Ascending aorta (tissue), 2 donors: Measurements from ENCODE around the gene DIO3. TPM values are rescaled to one million over a fixed set of nuclear protein-coding genes. Genes with fewer than 3 reads are reported as not detected.

Experiments
- DNase-seq, 2 donors: peaks; one replicate each; pipeline ENCODE4 v3.0.0-alpha.2; 2019; ENCODE audit warnings: low spot score in 2 of 2
- H3K27ac ChIP-seq, 2 donors: fragments of 200-600 bp; sonication (generic); one replicate each; pipeline ENCODE4 v1.5.1; 2016 to 2017; ENCODE audit warnings: mild to moderate bottlenecking in 1 of 2
- H3K27me3 ChIP-seq: fragments of 200-600 bp; sonication (generic); one replicate; pipeline ENCODE4 v1.5.1; 2017
- H3K36me3 ChIP-seq, 2 donors: fragments of 200-600 bp; sonication (generic); one replicate each; pipeline ENCODE4 v1.5.1; 2016
- H3K4me1 ChIP-seq, 2 donors: fragments of 200-600 bp; sonication (generic); one replicate each; pipeline ENCODE4 v1.5.1; 2016 to 2017; ENCODE audit warnings: mild to moderate bottlenecking in 1 of 2
- H3K4me3 ChIP-seq, 2 donors: fragments of 200-600 bp; sonication (generic); one replicate each; pipeline ENCODE4 v1.5.1; 2016 to 2017; ENCODE audit warnings: mild to moderate bottlenecking in 1 of 2
- H3K9me3 ChIP-seq, 2 donors: fragments of 200-600 bp; sonication (generic); one replicate each; pipeline ENCODE4 v1.5.1; 2016
- intact Hi-C: fragments of 100-400 bp; cut with DNase I; formaldehyde crosslinking; loops from one replicate; pipeline ENCODE4 v1.15.1; 2023
- total RNA-seq: library from RNA; depleted of rRNA; stranded (reverse); fragments of >200 nt; gene quantifications from one replicate; pipeline ENCODE4 v1.1.0, GENCODE V29; 2016
- TF ChIP-seq, protein P1 (sequence below), 3 experiments: fragments of 200-600 bp in 2 of 3; fragments of 450-650 bp in 1 of 3; sonication (generic) in 2 of 3; IDR thresholded peaks; one replicate each; pipeline ENCODE4 v1.5.1; 2016 to 2019; ENCODE audit warnings: antibody characterized with exemption in 3 of 3, mild to moderate bottlenecking in 1 of 3, moderate library complexity in 1 of 3

The DIO3 gene
- total RNA-seq, 1 donor from 2014 or later: not detected

DNA sequence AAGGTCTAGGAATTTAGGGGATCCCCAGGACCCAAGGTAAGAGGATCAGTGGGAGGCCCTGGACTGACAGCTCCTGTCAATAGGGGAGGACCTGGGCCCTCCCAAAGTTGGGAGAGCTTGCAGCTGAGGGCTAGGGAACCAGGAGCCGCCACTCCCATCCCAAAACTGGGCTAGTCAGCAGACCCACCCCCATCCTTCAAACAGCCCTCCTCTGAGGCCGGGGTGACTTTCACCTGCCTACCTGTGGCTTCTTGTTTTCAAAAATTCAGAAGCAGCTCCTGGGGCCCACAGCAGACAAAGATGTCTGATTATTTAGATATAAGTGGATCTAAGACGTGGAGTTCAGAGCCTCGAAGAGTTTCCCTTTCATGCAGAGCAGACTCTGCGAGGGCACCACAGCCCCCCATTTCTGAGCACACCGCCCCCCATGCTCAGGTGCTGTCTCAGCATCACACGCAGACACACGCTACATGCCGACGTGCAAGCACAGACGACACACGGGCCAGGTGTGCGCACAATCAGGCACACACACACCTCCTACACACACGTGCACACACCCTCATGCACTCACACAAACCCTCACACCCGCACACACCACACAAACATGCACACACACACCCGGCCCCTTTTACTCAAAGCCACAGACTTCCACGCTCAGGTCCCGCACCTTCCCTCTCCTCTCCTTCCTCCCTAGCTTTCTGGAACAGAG lies 21.9 kb downstream of the DIO3 start:
- intact Hi-C loops: no loop called here
- no peaks in the 10 kb centered on the region for H3K4me1 ChIP-seq

DNA sequence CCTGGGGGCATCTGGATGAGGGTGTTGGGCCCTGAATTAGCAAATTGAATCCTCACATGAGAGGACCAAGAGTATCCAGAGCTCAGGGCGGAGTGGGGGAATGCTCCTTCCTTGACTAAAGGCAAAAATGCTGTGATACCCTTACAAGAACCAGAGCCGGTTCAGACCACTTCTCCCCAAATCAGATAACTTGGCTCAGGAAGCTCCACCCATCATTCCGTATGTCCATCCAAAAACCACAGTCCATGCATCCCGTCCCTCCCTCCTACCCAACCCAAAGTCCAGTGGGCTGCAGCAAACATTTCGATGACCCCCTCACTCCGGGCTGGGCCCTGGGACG lies 22.4 kb downstream of the DIO3 start:
- no peak for DNase-seq
- TF ChIP-seq, protein P1, sequence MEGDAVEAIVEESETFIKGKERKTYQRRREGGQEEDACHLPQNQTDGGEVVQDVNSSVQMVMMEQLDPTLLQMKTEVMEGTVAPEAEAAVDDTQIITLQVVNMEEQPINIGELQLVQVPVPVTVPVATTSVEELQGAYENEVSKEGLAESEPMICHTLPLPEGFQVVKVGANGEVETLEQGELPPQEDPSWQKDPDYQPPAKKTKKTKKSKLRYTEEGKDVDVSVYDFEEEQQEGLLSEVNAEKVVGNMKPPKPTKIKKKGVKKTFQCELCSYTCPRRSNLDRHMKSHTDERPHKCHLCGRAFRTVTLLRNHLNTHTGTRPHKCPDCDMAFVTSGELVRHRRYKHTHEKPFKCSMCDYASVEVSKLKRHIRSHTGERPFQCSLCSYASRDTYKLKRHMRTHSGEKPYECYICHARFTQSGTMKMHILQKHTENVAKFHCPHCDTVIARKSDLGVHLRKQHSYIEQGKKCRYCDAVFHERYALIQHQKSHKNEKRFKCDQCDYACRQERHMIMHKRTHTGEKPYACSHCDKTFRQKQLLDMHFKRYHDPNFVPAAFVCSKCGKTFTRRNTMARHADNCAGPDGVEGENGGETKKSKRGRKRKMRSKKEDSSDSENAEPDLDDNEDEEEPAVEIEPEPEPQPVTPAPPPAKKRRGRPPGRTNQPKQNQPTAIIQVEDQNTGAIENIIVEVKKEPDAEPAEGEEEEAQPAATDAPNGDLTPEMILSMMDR (IDR thresholded peaks at IDR 0.05): no peak
- no peaks in the 10 kb centered on the region for H3K36me3 ChIP-seq
- no peaks in the 10 kb centered on the region for H3K9me3 ChIP-seq
- no peaks in the 10 kb centered on the region for H3K4me1 ChIP-seq
- intact Hi-C loops: no loop called here
- H3K4me3 ChIP-seq: no peak overlapping the region
- H3K27ac ChIP-seq: no peak overlapping the region
- H3K27me3 ChIP-seq: no peaks in the 10 kb centered on the region

More for the DNA sequence above, 21.9 kb downstream of the DIO3 start:
- no peaks in the 10 kb centered on the region for H3K9me3 ChIP-seq
- no peak overlapping the region for H3K4me3 ChIP-seq
- no peak for DNase-seq
- no peak overlapping the region for H3K27ac ChIP-seq
- H3K36me3 ChIP-seq: no peaks in the 10 kb centered on the region
- H3K27me3 ChIP-seq: no peaks in the 10 kb centered on the region
- TF ChIP-seq, protein P1 (IDR thresholded peaks at IDR 0.05): no peak

DNA sequence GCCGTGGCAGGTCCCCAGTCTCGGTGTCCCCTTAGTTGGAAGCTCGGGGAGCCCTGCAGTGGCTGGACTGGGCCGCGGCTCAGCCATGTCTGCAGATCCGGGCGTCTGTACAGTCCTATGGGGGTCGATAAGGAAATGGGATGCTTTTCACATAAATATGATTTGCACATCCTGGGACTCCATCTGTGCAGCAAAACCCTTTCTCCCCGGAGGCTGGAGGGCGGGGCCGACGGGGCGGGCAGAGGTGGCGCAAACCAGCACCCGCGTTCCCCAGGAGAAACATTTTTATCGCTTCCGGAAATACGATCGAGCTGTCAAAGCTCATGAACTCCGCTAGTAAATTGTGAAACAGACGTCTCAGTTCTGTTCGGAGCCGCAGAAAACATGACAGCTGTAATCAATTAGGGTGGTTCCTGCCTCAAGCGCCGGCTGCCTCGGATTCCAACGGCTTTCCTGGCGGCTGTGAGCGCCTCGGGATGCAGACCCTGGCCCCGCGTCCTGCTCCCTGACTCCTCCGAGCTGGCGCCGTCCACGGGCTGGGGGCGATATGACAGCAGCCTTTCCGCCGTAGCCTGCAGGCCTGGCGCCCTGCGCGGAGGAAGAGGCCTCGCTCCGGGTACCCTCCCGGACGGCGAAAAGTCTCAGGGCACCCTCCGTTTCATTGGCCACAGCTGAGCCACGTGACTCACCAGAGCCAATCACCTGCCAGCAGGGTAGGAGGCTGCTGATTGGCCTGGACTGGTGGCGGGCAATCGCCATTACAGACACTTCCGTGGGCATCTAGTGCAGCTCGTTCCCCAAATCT lies 23.0 kb downstream of the DIO3 start:
- TF ChIP-seq, protein P1 (IDR thresholded peaks at IDR 0.05): no peak
- no peak for DNase-seq
- no peaks in the 10 kb centered on the region for H3K4me1 ChIP-seq
- intact Hi-C loops: no loop called here
- H3K27ac ChIP-seq: no peak overlapping the region
- H3K27me3 ChIP-seq: no peaks in the 10 kb centered on the region
- H3K9me3 ChIP-seq: no peaks in the 10 kb centered on the region
- no peak overlapping the region for H3K4me3 ChIP-seq
- no peaks in the 10 kb centered on the region for H3K36me3 ChIP-seq

DNA sequence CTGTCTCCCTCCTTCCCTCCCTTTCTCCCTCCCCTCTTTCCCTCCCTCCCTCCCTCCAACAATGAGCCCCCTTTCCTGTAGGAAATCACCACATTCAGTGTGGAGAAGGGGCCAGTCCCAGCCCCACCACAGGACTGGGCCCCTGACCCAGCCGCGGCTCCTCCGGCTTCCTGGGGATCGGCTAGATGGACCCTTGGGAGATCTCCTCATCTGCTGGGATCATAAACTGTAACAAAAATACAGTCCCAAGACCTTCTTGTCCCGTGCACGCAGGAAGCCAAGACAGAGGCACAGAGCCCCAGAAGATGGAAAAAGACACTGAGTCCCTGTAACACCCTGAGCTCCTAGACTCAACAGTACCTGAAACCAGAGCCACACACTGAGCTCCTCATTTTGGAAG lies 23.9 kb downstream of the DIO3 start:
- no peaks in the 10 kb centered on the region for H3K4me1 ChIP-seq
- no peak overlapping the region for H3K4me3 ChIP-seq
- H3K27me3 ChIP-seq: no peaks in the 10 kb centered on the region
- TF ChIP-seq, protein P1 (IDR thresholded peaks at IDR 0.05): no peak
- no peaks in the 10 kb centered on the region for H3K9me3 ChIP-seq
- H3K27ac ChIP-seq: no peak overlapping the region
- intact Hi-C loops: no loop called here
- H3K36me3 ChIP-seq: no peaks in the 10 kb centered on the region
- no peak for DNase-seq

DNA sequence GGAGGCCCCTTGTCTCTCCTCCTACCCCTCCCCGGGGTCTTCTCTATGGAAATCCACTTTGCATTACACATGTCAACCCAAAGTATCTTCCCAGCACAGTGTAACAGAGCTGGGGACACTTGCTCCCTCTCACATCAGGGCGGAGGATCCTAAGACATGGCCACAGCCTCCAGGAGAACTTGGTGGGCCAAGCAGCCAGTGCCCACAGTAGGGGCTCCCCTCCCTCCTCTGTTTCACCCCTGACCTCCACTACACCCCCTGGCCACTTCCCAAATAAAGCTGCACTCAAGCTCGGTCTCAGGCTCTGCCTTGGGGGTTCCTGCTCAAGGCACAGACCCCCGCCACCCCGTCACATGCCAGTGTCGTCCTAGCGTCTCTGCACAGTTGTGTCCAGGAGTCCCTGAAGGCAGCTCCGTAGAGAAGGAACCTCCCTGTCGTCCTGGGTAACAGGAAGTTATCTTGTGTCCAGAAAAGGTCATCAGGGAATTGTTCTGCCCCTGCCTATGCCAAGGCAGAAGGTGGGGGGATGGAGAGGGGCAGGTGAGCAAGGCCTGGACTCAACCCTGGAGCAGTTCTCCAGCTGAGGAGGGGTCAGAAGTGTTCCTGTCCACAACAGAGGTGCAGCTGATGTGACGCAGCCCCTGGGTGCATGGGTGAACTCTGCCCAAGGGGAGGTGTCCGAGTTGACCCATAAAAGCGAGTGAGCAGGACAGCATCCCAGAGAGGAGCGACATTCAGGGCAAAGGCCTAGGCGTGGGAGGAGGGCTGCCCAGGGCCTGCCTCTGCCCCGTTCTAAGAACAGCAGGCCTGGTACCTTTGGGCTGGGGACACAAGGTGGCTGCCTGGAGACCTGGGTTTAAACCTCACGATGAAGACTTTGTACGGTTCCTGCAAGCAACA lies 25.5 kb downstream of the DIO3 start:
- Histone ChIP-seq H3K4me1 (no peaks in the 10 kb centered on the region), H3K36me3 (no peaks in the 10 kb centered on the region), H3K9me3 (no peaks in the 10 kb centered on the region), H3K27me3 (no peaks in the 10 kb centered on the region), H3K4me3 (no peak overlapping the region), H3K27ac (no peak overlapping the region)
- TF ChIP-seq, protein P1 (IDR thresholded peaks at IDR 0.05): no peak
- intact Hi-C loops: no loop called here
- no peak for DNase-seq
